GM18858 (cell line): ENCODE measurements around the gene GPR157.

Experiments
- ATAC-seq: cut with Tn5 transposase; IDR thresholded peaks from one replicate; pipeline ENCODE4 v1.9.1; 2021; ENCODE audit not compliant: unreplicated experiment

Gene GPR157

GRCh38 chr1:9065213-9065751 is 63.6 kb downstream of the GPR157 start:
- no peak for ATAC-seq

GRCh38 chr1:9062846-9063245 is 66.1 kb downstream of the GPR157 start:
- no peak for ATAC-seq

- no peak for ATAC-seq
Observed at GRCh38 chr1:9062021-9062471, 66.9 kb downstream of the GPR157 start.

GRCh38 chr1:9061252-9061960 is 67.5 kb downstream of the GPR157 start:
- ATAC-seq, result no peak

- ATAC-seq, result no peak
Observed at GRCh38 chr1:9059891-9060744, 68.8 kb downstream of the GPR157 start.

GRCh38 chr1:9058465-9058864 is 70.4 kb downstream of the GPR157 start:
- ATAC-seq, result no peak

- no peak for ATAC-seq
Observed at GRCh38 chr1:9057851-9058250, 71.1 kb downstream of the GPR157 start.

GRCh38 chr1:9052272-9053049 is 76.4 kb downstream of the GPR157 start:
- no peak for ATAC-seq

GRCh38 chr1:9051379-9051778 is 77.5 kb downstream of the GPR157 start:
- ATAC-seq, result no peak

- no peak for ATAC-seq
Observed at GRCh38 chr1:9050803-9051202, 78.1 kb downstream of the GPR157 start.
